Measurements from ENCODE around the gene KRTAP5-4. TPM values are rescaled to one million over a fixed set of nuclear protein-coding genes. Genes with fewer than 3 reads are reported as not detected.
"Not testable (repeated sequence)": the region's sequence is repeated elsewhere in the genome, so short reads cannot be mapped to it uniquely, and the experiment has no call there.

The KRTAP5-4 gene, protein sequence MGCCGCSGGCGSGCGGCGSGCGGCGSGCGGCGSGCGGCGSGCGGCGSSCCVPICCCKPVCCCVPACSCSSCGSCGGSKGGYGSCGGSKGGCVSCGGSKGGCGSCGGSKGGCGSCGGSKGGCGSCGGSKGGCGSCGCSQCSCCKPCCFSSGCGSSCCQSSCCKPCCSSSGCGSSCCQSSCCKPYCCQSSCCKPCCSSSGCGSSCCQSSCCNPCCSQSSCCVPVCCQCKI
- not detected for total RNA-seq

DNA sequence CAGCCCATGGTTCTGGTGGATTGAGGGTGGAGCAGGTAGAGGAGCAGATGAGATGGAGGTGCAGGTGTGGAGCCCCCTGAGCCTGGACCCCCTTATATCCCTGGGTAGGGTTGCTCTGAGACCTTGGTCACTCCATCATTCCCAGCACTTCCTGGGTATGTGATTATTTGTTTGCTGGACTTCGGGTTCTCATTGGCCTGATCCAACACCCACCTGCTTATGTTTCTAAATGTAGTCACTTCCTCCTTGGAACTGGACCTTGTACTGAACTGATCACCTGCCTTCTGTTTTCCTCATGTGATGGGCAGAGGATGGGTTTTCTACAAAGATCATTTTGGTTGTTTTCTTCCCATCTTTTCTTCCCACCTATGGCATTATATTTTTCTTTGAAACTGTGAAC is at the start of gene KRTAP5-4:
TSS of gene KRTAP5-4 (minus strand) at position 53 of the 400 bp plus-strand sequence. CDS start at position 8, 45 bp downstream.
- Histone ChIP-seq H3K9me3 (no peaks in the 10 kb centered on the region), H3K36me3 (no peaks in the 10 kb centered on the region), H3K4me1 (no peaks in the 10 kb centered on the region), H3K4me3 (no peak within 1 kb of the TSS), H3K27ac (no peak within 1 kb of the TSS), H3K27me3 (no peaks in the 10 kb centered on the region)
- TF ChIP-seq, protein P1, sequence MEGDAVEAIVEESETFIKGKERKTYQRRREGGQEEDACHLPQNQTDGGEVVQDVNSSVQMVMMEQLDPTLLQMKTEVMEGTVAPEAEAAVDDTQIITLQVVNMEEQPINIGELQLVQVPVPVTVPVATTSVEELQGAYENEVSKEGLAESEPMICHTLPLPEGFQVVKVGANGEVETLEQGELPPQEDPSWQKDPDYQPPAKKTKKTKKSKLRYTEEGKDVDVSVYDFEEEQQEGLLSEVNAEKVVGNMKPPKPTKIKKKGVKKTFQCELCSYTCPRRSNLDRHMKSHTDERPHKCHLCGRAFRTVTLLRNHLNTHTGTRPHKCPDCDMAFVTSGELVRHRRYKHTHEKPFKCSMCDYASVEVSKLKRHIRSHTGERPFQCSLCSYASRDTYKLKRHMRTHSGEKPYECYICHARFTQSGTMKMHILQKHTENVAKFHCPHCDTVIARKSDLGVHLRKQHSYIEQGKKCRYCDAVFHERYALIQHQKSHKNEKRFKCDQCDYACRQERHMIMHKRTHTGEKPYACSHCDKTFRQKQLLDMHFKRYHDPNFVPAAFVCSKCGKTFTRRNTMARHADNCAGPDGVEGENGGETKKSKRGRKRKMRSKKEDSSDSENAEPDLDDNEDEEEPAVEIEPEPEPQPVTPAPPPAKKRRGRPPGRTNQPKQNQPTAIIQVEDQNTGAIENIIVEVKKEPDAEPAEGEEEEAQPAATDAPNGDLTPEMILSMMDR (IDR thresholded peaks at IDR 0.05), result no peak
- DNase-seq (ENCODE audit: low spot score), result no peak

DNA sequence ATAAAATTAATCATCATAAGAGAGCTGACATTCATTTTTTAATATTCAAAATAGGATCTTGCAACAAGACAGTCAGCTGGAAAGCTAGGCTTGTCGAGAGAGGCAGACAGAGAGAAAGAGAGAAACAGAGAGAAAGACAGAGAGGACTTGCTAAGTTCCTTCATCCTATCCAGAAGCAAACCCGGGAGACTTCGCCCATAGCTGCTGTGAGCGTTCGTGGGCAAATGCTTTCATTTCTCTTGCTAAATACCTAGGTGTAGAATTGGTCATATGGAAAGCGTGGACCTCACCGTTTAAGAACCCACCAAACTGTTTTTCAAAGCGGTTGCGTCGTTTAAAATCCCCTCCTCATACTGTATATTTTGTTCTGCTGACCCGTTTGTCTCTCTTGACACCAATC is 49.7 kb upstream of the KRTAP5-4 start:
- no peaks in the 10 kb centered on the region for H3K27me3 ChIP-seq
- no peaks in the 10 kb centered on the region for H3K4me1 ChIP-seq
- no peak for DNase-seq (ENCODE audit: low spot score)
- no peak overlapping the region for H3K4me3 ChIP-seq
- H3K9me3 ChIP-seq, result no peaks in the 10 kb centered on the region
- no peak overlapping the region for H3K27ac ChIP-seq
- H3K36me3 ChIP-seq, result no peaks in the 10 kb centered on the region
- TF ChIP-seq, protein P1 (IDR thresholded peaks at IDR 0.05), result no peak

GRCh38 chr11:1670905-1671371 is 49.0 kb upstream of the KRTAP5-4 start:
- no peaks in the 10 kb centered on the region for H3K9me3 ChIP-seq
- H3K27ac ChIP-seq, result no peak overlapping the region
- H3K4me3 ChIP-seq, result no peak overlapping the region
- no peak for DNase-seq (ENCODE audit: low spot score)
- no peaks in the 10 kb centered on the region for H3K4me1 ChIP-seq
- H3K27me3 ChIP-seq, result no peaks in the 10 kb centered on the region
- TF ChIP-seq, protein P1 (IDR thresholded peaks at IDR 0.05), result no peak
- no peaks in the 10 kb centered on the region for H3K36me3 ChIP-seq

DNA sequence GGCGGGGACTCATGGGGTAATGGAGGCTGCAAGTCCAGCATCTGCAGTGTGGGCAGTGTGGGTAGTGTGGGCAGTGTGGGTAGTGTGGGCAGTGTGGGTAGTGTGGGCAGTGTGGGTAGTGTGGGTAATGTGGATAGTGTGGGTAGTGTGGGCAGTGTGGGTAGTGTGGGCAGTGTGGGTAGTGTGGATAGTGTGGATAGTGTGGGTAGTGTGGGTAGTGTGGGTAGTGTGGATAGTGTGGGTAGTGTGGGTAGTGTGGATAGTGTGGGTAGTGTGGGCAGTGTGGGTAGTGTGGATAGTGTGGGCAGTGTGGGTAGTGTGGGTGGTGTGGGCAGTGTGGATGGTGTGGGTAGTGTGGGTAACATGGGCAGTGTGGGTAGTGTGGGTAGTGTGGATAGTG is 48.5 kb upstream of the KRTAP5-4 start:
- not testable (repeated sequence) for H3K27me3 ChIP-seq; H3K9me3 ChIP-seq; H3K27ac ChIP-seq; DNase-seq (ENCODE audit: low spot score); H3K4me3 ChIP-seq; H3K36me3 ChIP-seq; H3K4me1 ChIP-seq

DNA sequence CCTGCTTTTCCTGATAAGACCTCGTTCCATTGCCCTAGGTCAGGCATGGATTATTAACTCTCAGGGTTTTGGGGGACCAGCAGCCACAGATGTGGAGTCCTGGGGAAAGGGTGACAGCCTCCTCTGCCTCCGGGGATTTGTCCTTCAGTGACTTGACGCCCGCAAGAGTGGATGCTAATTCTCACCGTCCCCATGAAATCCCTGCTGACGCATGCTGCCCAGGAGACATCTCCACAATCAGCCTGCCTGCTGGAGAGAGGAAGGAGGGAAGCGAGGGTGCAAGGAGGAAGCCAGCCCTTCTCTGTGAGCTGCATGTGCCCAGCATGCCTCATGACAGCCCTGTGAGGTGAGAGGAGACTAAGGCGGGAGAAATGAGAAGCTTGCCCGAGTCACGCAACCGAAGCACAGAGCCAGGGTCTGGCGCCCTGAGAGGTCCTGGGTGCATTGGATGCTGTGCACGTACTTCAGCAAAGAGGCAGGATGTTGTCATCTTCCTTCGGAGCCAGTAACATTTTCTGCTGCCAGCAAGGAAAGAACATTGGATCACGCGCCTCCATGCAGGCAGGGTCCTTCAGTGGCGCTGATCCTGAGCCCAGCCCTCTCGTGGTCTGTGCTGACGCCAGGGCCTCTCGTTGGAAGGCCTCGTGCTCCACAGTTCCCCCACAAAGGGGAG is 47.7 kb upstream of the KRTAP5-4 start:
- DNase-seq (ENCODE audit: low spot score), result no peak
- Histone ChIP-seq H3K27me3 (no peaks in the 10 kb centered on the region), H3K36me3 (no peaks in the 10 kb centered on the region), H3K9me3 (no peaks in the 10 kb centered on the region), H3K27ac (no peak overlapping the region), H3K4me3 (no peak overlapping the region), H3K4me1 (no peaks in the 10 kb centered on the region)
- TF ChIP-seq, protein P1 (IDR thresholded peaks at IDR 0.05), result no peak

DNA sequence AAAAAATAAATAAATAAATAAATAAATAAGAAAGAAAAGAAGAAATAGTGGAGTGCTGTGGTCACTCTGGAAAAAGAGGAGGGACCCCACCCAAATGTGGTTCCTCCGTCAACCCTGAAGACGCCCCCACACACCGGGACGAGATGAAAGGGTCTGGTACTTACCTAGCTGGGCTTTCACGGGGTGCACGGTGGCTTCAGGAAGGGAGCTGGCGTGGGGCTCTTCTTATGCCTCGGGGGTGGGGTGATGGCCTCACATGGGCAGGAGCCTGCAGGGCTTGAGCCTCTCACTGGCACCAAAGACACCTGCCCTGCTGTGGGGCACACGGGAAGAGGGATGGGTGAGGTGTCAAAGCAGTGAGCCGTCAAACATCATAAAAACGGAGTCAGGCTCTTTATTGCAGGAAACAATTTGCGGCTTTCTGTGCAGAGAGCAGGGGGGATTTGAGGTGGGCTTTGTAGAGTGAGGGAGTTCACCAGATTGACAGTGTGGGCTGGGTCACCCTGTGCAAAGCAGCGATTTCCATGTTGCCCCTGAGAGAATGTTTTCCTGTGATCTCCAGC is 47.1 kb upstream of the KRTAP5-4 start:
- TF ChIP-seq, protein P1 (IDR thresholded peaks at IDR 0.05), result no peak
- Histone ChIP-seq H3K9me3 (no peaks in the 10 kb centered on the region), H3K4me1 (no peaks in the 10 kb centered on the region), H3K27ac (no peak overlapping the region), H3K27me3 (no peaks in the 10 kb centered on the region), H3K4me3 (no peak overlapping the region), H3K36me3 (no peaks in the 10 kb centered on the region)
- DNase-seq (ENCODE audit: low spot score), result no peak

All from right atrium auricular region (tissue), 2 donors.